Nephron progenitor cell (in vitro differentiated cells): ENCODE results near the gene EME1.

ENCODE experiments used
- DNase-seq: peaks from one replicate; pipeline ENCODE4 v3.0.0; 2021
- H3K27ac Mint-ChIP-seq: 2 replicates; pipeline ENCODE4 v1.8.0; 2021; ENCODE audit warnings: mild to moderate bottlenecking, moderate library complexity, mixed read lengths
- H3K27me3 Mint-ChIP-seq: 2 replicates; pipeline ENCODE4 v1.8.0; 2021; ENCODE audit warnings: mild to moderate bottlenecking, low read depth, mixed read lengths; ENCODE audit not compliant: poor library complexity
- H3K36me3 Mint-ChIP-seq: 2 replicates; pipeline ENCODE4 v1.8.0; 2021; ENCODE audit warnings: low read depth, mixed read lengths
- H3K4me1 Mint-ChIP-seq: 2 replicates; pipeline ENCODE4 v1.8.0; 2021; ENCODE audit warnings: mixed read lengths
- H3K4me3 Mint-ChIP-seq: 2 replicates; pipeline ENCODE4 v1.8.0; 2021; ENCODE audit warnings: mild to moderate bottlenecking, moderate library complexity, mixed read lengths
- H3K9me3 Mint-ChIP-seq: 2 replicates; pipeline ENCODE4 v1.8.0; 2021; ENCODE audit warnings: mild to moderate bottlenecking, moderate library complexity, mixed read lengths
- TF ChIP-seq, protein P1 (sequence below): fragments of 200-600 bp; sonication (generic); IDR thresholded peaks from 2 replicates; pipeline ENCODE4 v1.5.0; 2021; ENCODE audit warnings: antibody characterized with exemption

Gene EME1

DNA sequence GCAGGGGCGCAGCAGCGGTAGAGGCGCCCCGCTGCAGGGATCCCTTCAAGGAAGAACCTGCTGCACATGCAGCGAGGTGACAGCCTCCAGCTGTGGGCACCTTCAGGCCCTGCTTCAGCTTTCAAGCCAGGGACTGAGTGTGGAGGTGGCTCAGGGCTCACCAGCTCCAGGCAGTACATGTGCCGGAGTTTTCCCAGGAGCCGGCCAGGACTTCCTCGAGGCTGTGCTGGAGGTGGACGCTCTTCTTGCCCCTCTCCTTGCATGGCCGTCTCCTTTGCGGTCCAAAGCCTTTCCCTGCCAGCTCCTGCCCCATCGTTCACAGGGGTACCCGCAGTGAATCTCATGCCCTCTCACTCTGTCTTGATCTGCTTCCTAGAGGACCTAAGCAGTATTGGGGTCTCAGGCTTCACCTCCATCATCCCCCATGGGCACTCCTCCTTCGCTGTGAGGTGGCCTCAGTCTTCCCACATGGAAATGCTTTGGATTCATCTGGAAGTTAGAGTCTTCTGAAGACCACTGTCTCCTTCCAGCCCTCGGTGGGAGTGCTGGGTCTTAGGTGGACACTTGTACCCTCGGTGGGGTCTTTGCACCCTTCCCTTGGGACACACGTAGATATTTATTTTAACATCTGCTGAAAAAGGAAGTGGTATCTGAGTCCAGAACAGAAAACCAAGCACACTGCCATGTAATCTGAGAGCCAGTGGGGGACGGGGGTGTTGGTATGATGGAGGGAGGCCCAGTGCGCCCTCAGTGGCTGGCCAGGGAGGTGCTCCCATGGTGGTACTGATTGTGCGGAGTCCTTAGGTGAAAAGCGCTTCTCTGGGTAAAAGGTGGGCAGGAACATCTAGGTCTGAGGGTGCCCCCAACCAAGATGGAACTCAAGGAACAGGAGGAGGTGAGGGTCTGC lies 20.1 kb upstream of the EME1 start:
- DNase-seq = no peak
- TF ChIP-seq, protein P1, sequence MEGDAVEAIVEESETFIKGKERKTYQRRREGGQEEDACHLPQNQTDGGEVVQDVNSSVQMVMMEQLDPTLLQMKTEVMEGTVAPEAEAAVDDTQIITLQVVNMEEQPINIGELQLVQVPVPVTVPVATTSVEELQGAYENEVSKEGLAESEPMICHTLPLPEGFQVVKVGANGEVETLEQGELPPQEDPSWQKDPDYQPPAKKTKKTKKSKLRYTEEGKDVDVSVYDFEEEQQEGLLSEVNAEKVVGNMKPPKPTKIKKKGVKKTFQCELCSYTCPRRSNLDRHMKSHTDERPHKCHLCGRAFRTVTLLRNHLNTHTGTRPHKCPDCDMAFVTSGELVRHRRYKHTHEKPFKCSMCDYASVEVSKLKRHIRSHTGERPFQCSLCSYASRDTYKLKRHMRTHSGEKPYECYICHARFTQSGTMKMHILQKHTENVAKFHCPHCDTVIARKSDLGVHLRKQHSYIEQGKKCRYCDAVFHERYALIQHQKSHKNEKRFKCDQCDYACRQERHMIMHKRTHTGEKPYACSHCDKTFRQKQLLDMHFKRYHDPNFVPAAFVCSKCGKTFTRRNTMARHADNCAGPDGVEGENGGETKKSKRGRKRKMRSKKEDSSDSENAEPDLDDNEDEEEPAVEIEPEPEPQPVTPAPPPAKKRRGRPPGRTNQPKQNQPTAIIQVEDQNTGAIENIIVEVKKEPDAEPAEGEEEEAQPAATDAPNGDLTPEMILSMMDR = no peak
- H3K4me1 Mint-ChIP-seq = peaks cover 30% of the 10 kb centered on the region
- peaks cover 34% of the 10 kb centered on the region for H3K36me3 Mint-ChIP-seq
- peaks cover 6% of the 10 kb centered on the region for H3K27me3 Mint-ChIP-seq
- no peak overlapping the region for H3K4me3 Mint-ChIP-seq
- peak overlapping the region; percentile 90 for H3K27ac Mint-ChIP-seq
- no peaks in the 10 kb centered on the region for H3K9me3 Mint-ChIP-seq

DNA sequence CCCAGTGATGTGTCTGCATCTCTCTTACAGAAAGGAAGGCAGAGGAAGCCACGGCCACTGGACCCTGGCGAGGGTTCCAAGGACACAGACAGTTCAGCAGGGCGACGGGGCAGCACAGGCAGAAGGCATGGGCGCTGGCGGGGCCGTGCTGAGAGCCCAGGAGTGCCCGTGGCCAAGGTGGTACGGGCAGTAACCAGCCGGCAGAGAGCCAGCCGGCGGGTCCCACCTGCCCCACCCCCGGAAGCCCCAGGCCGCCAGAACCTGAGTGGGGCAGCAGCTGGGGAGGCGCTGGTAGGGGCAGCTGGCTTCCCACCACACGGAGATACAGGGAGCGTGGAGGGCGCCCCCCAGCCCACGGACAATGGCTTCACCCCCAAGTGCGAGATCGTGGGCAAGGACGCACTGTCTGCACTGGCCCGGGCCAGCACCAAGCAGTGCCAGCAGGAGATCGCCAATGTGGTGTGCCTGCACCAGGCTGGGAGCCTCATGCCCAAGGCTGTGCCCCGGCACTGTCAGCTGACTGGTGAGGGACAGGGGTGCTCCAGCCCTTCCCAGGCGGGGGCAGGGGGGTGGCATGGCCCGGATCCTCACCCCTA lies 19.3 kb upstream of the EME1 start:
- H3K27ac Mint-ChIP-seq = peak overlapping the region; percentile 90
- TF ChIP-seq, protein P1 = no peak
- H3K36me3 Mint-ChIP-seq = peaks cover 42% of the 10 kb centered on the region
- H3K4me3 Mint-ChIP-seq = no peak overlapping the region
- H3K9me3 Mint-ChIP-seq = no peaks in the 10 kb centered on the region
- DNase-seq = no peak
- peaks cover 3% of the 10 kb centered on the region for H3K27me3 Mint-ChIP-seq
- H3K4me1 Mint-ChIP-seq = peaks cover 22% of the 10 kb centered on the region

DNA sequence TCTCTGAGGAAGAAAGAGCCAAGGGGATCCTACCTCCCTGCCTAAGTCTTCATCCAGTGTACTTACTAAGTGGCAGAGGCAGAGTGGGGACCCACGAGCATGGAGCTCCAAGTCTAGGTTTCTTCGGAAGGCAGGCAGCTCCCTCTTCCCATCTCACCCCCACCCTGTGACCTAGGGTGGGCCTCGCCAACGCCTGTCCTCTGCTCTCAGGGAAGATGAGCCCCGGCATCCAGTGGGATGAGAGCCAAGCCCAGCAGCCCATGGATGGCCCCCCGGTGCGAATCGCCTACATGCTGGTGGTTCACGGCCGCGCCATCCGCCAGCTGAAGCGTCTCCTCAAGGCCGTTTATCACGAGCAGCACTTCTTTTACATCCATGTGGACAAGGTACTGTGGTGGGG lies 18.8 kb upstream of the EME1 start:
- H3K9me3 Mint-ChIP-seq = no peaks in the 10 kb centered on the region
- TF ChIP-seq, protein P1 = no peak
- H3K27me3 Mint-ChIP-seq = peaks cover 3% of the 10 kb centered on the region
- H3K27ac Mint-ChIP-seq = no peak overlapping the region
- H3K4me1 Mint-ChIP-seq = peaks cover 17% of the 10 kb centered on the region
- no peak overlapping the region for H3K4me3 Mint-ChIP-seq
- no peak for DNase-seq
- peaks cover 47% of the 10 kb centered on the region for H3K36me3 Mint-ChIP-seq

DNA sequence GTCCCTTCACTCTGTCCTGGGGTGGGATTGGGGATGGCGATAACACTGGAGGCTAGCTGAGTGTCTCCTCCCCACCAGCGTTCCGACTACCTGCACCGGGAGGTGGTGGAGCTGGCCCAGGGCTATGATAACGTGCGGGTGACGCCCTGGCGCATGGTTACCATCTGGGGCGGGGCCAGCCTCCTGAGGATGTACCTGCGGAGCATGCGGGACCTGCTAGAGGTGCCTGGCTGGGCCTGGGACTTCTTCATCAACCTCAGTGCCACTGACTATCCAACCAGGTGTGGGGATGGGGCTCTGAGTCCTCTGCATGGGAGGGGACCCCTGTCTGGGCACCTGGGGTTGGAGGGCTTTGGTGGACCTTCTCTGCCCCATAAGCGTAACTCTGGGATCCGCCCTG lies 18.3 kb upstream of the EME1 start:
- H3K4me1 Mint-ChIP-seq = peaks cover 16% of the 10 kb centered on the region
- H3K36me3 Mint-ChIP-seq = peaks cover 48% of the 10 kb centered on the region
- H3K27me3 Mint-ChIP-seq = peaks cover 3% of the 10 kb centered on the region
- H3K27ac Mint-ChIP-seq = no peak overlapping the region
- no peaks in the 10 kb centered on the region for H3K9me3 Mint-ChIP-seq
- DNase-seq = no peak
- no peak overlapping the region for H3K4me3 Mint-ChIP-seq
- TF ChIP-seq, protein P1 = no peak

DNA sequence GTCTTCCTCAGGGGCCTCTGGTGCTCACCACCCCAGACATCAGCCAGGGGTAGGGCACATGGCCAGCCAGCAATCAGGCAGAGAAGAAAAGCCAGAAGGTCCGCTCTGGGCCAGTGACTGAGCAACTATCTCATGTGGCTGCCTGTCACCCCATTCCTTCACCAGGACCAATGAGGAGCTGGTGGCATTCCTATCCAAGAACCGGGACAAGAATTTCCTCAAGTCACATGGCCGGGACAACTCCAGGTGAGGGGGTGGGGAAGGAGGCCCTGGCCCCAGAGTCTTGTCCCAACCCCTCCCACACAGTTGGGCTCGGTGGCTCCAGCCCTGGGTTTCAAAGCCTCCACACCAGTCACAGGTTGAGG lies 17.7 kb upstream of the EME1 start:
- Mint-ChIP-seq H3K27ac (no peak overlapping the region), H3K4me3 (no peak overlapping the region), H3K4me1 (peaks cover 15% of the 10 kb centered on the region), H3K27me3 (peaks cover 2% of the 10 kb centered on the region), H3K9me3 (no peaks in the 10 kb centered on the region), H3K36me3 (peaks cover 48% of the 10 kb centered on the region)
- TF ChIP-seq, protein P1 = no peak
- no peak for DNase-seq
